Esophagus squamous epithelium (tissue), 4 donors: Measurements from ENCODE around the gene NRAP.

Experiments used
- CTCF ChIP-seq, 6 experiments: fragments of 450-650 bp in 4 of 6; fragments of 200-600 bp in 2 of 6; sonication (generic) in 2 of 6; IDR thresholded peaks; one replicate each; pipeline ENCODE4 v1.5.1; 2016 to 2019; ENCODE audit warnings: antibody characterized with exemption in 6 of 6, mild to moderate bottlenecking in 4 of 6, moderate library complexity in 4 of 6
- POLR2A ChIP-seq, 4 donors: fragments of 450-650 bp; IDR thresholded peaks; one replicate each; pipeline ENCODE4 v1.6.1; 2017; ENCODE audit warnings: antibody characterized with exemption in 4 of 4, mild to moderate bottlenecking in 4 of 4, moderate library complexity in 3 of 4

- peak in 2 of 6 experiments; percentile 13 to 23 for TF ChIP-seq CTCF (IDR thresholded peaks at IDR 0.05)
- TF ChIP-seq POLR2A (IDR thresholded peaks at IDR 0.05): no peak
These were observed 47.4 kb downstream of the NRAP start for GRCh38 chr10:113616244-113617074.
